ENCODE data around the gene PDE9A.

Gene PDE9A

DNA sequence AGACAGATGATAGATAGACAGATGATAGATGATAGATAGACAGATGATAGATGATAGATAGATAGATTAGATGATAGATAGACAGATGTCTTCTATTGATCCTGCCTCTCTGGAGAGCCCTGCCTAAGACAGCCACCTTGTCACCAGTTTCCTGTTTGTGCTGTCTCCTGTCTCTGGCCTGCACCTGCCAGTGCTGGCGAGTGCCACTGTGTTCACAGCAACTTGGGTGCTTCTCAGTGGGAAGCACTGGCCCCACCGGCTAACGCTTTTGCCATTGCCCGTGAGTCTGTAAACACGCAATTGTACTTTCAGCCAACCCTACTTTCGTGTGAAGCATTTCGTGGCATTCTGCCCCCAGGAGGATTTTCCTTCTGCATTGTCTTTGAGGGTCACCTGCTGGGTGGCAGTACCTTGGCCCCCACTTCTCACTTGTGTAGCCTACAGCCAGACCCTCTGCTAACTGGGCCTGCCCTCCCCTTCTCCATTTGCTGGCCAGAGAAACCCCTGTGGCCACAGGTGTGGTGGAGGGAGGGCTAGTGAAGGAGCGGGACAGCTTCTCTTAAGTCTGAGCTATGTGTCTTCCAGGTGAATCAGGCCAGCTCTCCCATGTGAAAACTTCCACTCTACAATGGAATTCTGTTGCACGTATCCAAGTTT is 23.4 kb upstream of the PDE9A start:
- H3K4me3 ChIP-seq (ENCODE audit: low read depth, low read length) = no peak overlapping the region
- TF ChIP-seq, protein P1, sequence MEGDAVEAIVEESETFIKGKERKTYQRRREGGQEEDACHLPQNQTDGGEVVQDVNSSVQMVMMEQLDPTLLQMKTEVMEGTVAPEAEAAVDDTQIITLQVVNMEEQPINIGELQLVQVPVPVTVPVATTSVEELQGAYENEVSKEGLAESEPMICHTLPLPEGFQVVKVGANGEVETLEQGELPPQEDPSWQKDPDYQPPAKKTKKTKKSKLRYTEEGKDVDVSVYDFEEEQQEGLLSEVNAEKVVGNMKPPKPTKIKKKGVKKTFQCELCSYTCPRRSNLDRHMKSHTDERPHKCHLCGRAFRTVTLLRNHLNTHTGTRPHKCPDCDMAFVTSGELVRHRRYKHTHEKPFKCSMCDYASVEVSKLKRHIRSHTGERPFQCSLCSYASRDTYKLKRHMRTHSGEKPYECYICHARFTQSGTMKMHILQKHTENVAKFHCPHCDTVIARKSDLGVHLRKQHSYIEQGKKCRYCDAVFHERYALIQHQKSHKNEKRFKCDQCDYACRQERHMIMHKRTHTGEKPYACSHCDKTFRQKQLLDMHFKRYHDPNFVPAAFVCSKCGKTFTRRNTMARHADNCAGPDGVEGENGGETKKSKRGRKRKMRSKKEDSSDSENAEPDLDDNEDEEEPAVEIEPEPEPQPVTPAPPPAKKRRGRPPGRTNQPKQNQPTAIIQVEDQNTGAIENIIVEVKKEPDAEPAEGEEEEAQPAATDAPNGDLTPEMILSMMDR (IDR thresholded peaks at IDR 0.05; ENCODE audit: low read depth, low read length, missing control alignments) = no peak
- no peak for DNase-seq (ENCODE audit: low read depth)

DNA sequence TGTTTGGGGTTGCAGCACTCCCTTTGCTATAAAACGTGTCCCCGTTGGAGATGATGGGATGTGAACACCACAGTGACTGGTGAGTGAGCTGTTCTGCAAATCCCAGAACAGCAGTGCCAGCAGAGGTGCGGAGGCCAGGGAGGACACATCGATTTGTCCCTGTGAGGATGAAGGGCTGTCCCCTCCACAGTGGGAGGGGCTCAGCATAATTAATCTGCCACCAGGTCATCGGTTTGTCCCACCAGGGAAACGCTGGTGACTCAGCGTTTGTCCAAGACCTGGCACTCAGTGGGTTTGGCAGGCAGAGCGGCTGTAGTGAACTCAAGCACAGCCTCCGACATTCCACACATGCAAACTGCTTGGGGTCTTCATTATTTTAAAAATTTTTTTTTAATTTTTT is 22.8 kb upstream of the PDE9A start:
- DNase-seq (ENCODE audit: low read depth) = no peak
- TF ChIP-seq, protein P1 (IDR thresholded peaks at IDR 0.05; ENCODE audit: low read depth, low read length, missing control alignments) = no peak
- no peak overlapping the region for H3K4me3 ChIP-seq (ENCODE audit: low read depth, low read length)

DNA sequence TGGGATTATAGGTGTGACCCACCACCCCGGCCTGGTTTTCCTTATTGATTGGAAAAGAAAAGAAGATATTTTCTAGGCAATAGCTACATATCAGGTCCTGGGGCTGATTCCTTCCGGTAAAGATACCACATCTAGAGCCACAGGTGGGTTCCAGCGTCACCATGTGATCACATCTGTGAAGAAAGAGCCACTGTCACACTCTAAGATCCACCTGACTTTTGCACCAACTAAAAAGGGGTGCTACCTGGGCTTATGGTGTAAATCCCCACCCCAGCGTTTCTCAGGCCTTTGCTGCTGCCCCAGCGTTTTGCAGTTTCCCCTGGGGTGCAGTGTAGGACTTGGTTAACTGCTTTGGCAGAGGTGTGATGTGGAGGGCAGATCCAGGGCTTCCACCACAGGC is 22.3 kb upstream of the PDE9A start:
- TF ChIP-seq, protein P1 (IDR thresholded peaks at IDR 0.05; ENCODE audit: low read depth, low read length, missing control alignments) = no peak
- no peak overlapping the region for H3K4me3 ChIP-seq (ENCODE audit: low read depth, low read length)
- no peak for DNase-seq (ENCODE audit: low read depth)

DNA sequence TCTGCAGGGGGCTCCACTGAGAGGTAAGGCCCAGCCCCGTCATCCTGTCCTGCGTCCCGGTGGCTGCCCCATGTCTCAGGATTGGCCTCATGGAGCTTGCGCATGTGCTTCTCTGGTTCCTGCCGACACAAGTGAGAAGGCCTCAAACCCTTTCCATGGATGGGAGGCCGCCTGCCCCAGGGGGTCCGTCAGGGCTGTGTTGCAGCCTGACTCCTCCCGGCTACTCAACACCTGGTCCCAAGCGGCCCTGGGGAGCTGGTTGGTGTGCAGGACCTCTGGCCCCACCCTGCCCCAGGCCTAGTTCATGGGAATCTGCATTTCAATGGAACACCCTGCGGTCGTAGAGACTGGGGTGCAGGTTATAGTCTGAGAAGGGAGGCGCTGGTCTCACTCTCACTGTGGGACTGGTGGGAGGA is 21.1 kb upstream of the PDE9A start:
- DNase-seq (ENCODE audit: low read depth) = no peak
- H3K4me3 ChIP-seq (ENCODE audit: low read depth, low read length) = no peak overlapping the region
- TF ChIP-seq, protein P1 (IDR thresholded peaks at IDR 0.05; ENCODE audit: low read depth, low read length, missing control alignments) = no peak

DNA sequence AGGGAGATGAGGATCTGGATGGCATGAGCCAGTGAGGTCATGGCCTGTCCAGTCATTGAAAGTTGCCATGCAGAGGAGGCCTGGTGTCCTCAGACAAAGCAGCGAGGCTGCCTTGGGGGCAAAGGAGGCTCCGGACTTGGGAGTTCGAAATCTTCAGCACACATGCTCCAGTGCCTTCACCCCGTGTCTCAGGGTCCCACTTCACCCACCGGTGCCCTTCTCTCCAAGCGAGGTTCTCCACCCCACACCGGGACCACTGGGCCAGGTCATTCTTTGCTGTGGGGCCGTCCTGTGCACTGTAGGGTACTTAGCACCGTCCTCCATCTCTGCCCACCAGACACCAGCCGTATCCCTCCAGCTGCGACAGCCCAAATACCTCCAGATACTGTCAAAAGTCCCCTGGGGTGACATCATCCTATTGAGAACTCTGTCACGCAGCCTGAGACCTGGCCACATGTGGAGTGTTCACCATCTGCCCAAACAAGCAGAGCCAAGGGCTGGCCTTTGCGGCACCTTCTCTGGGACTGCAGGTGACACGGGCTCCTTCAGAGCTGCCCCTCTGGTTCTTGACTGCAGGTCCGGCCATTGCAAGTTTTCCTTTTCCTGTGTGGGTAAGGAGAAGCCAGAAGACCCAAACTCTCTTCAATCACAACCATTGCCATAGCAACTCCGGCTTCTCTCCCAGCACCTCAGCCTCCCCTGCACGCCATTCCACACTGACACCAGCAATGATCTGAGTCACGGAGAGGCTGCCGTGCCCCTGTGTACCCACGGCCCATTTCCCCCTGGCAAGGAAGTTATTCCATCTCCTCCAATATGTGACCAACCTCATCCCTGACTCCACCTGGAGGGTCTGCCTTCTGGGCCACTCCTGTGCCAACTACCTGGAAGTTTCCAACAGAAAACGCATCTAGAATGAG is 20.4 kb upstream of the PDE9A start:
- TF ChIP-seq, protein P1 (IDR thresholded peaks at IDR 0.05; ENCODE audit: low read depth, low read length, missing control alignments) = no peak
- DNase-seq (ENCODE audit: low read depth) = no peak
- H3K4me3 ChIP-seq (ENCODE audit: low read depth, low read length) = no peak overlapping the region

DNA sequence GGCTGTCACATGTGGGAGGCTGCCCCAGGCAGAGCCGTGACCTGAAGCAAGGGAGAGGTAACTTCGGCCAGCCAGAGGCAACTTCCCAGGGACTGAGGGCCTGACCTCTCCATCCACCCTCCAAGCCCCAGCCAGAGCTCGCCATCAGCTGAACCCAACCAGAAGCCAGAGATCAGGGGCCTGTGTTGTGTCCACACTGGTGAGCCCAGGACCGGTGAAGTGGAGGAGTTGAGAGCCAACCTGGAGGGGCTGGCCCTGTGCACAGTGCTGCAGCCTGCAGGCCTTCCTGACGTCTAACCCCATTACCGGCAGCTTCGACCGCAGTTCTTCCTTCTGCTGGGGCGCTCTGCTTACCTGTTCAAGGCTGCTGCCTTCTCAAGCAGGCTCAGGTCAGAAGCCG is 19.6 kb upstream of the PDE9A start:
- DNase-seq (ENCODE audit: low read depth) = no peak
- no peak overlapping the region for H3K4me3 ChIP-seq (ENCODE audit: low read depth, low read length)
- TF ChIP-seq, protein P1 (IDR thresholded peaks at IDR 0.05; ENCODE audit: low read depth, low read length, missing control alignments) = no peak

All from GM12864 (cell line).